Breast epithelium (tissue), 4 donors: Measurements from ENCODE around the gene PML. TPM values are rescaled to one million over a fixed set of nuclear protein-coding genes. Genes with fewer than 3 reads are reported as not detected.

ENCODE experiments used
- DNase-seq, 2 donors: peaks; one replicate each; pipeline ENCODE4 v3.0.0-alpha.2; 2019; ENCODE audit warnings: low spot score in 2 of 2
- H3K27ac ChIP-seq, 2 donors: fragments of 200-600 bp; sonication (generic) in 1 of 2; one replicate each; pipeline ENCODE4 v1.5.1; 2016 to 2019; ENCODE audit warnings: mild to moderate bottlenecking in 1 of 2
- H3K27me3 ChIP-seq, 2 donors: fragments of 200-600 bp; sonication (generic) in 1 of 2; one replicate each; pipeline versions ENCODE4 v1.5.1 to v1.6.0; 2017 to 2019; ENCODE audit warnings: control low read depth in 1 of 2, mild to moderate bottlenecking in 1 of 2
- H3K36me3 ChIP-seq: fragments of 200-600 bp; one replicate; pipeline ENCODE4 v1.5.1; 2019
- H3K4me1 ChIP-seq, 2 donors: fragments of 200-600 bp; sonication (generic); one replicate each; pipeline ENCODE4 v1.5.1; 2016 to 2019; ENCODE audit warnings: control low read depth in 1 of 2
- H3K4me3 ChIP-seq, 3 donors: fragments of 200-600 bp; sonication (generic); 1 replicate in 2 of 3; 2 replicates in 1 of 3; pipeline ENCODE4 v1.5.1; 2016 to 2019; ENCODE audit warnings: mild to moderate bottlenecking in 3 of 3, moderate library complexity in 2 of 3
- H3K9me3 ChIP-seq, 2 donors: fragments of 200-600 bp; sonication (generic) in 1 of 2; one replicate each; pipeline ENCODE4 v1.5.1; 2016 to 2019; ENCODE audit warnings: control low read depth in 1 of 2
- POLR2A ChIP-seq: fragments of 450-650 bp; IDR thresholded peaks from one replicate; pipeline ENCODE4 v1.6.1; 2016; ENCODE audit warnings: antibody characterized with exemption, mild to moderate bottlenecking, moderate library complexity
- POLR2AphosphoS5 ChIP-seq, 3 donors: sonication (generic); formaldehyde crosslinking; IDR thresholded peaks; one replicate each; pipeline ENCODE4 v1.6.1; 2017; ENCODE audit warnings: antibody characterized with exemption in 3 of 3
- intact Hi-C: fragments of 100-400 bp; cut with DNase I; formaldehyde crosslinking; loops from one replicate; pipeline ENCODE4 v1.15.1; 2023; ENCODE audit warnings: low total_unique reads
- total RNA-seq, 3 donors: library from RNA; depleted of rRNA; stranded (reverse); fragments of >200 nt; gene quantifications; one replicate each; pipeline ENCODE4 v1.1.0, GENCODE V29; 2016
- TF ChIP-seq, protein P1 (sequence below), 3 donors: fragments of 450-650 bp; IDR thresholded peaks; one replicate each; pipeline ENCODE4 v1.5.1; 2016 to 2017; ENCODE audit warnings: antibody characterized with exemption in 3 of 3, mild to moderate bottlenecking in 3 of 3, moderate library complexity in 3 of 3

Gene PML
- total RNA-seq, 3 donors from 2014 or later: 37.8 to 103 (median 49.8) TPM

DNA sequence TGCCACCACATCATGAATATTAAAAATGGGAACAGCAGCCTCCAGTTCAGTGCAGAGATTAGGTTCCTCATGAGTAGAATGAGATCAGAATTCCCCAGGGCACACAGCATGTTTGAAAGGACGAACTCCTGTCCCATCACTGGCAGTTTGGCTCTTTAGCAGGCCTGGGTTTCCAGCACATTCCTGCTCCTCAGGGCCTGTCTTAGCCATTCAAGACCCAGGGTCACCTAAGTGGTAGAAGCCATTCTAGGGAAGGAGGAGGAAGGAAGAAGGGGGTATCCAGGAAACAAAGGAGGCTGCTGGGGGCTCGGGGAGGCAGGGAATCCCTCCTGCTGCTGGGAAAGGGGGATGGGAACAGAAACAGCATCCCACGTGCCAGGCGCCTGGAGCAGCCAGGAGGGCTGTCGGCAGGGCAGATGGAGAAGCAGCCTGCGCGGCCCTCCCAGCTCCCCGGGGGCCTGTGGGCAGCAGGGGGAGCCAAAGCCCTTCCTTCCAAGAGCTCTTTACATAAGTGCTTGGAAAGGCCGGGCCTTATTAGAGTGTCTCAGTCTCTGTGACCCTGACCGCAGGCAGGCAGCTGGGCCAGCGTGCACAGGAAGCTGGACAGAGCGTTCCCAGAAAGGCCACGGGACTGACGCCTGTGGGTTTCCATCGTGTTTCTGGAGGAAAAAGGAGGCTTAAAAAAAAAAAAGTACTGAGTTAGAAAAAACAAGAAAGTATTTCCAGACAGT lies 43.5 kb upstream of the PML start:
- TF ChIP-seq, protein P1, sequence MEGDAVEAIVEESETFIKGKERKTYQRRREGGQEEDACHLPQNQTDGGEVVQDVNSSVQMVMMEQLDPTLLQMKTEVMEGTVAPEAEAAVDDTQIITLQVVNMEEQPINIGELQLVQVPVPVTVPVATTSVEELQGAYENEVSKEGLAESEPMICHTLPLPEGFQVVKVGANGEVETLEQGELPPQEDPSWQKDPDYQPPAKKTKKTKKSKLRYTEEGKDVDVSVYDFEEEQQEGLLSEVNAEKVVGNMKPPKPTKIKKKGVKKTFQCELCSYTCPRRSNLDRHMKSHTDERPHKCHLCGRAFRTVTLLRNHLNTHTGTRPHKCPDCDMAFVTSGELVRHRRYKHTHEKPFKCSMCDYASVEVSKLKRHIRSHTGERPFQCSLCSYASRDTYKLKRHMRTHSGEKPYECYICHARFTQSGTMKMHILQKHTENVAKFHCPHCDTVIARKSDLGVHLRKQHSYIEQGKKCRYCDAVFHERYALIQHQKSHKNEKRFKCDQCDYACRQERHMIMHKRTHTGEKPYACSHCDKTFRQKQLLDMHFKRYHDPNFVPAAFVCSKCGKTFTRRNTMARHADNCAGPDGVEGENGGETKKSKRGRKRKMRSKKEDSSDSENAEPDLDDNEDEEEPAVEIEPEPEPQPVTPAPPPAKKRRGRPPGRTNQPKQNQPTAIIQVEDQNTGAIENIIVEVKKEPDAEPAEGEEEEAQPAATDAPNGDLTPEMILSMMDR (IDR thresholded peaks at IDR 0.05): peak in 2 of 3 donors; percentile 51 to 59
- TF ChIP-seq POLR2AphosphoS5 (IDR thresholded peaks at IDR 0.05) (peak; percentile 72 to 83 (median 78)), POLR2A (no peak)
- intact Hi-C loops: no loop called here
- Histone ChIP-seq H3K4me1 (peaks cover 7 to 12% of the 10 kb centered on the region in 2 donors), H3K4me3 (no peak overlapping the region), H3K27ac (peak overlapping the region; percentile 91 to 99), H3K9me3 (no peaks in the 10 kb centered on the region), H3K36me3 (no peaks in the 10 kb centered on the region), H3K27me3 (no peaks in the 10 kb centered on the region)
- peak; percentile 63 to 90 for DNase-seq

DNA sequence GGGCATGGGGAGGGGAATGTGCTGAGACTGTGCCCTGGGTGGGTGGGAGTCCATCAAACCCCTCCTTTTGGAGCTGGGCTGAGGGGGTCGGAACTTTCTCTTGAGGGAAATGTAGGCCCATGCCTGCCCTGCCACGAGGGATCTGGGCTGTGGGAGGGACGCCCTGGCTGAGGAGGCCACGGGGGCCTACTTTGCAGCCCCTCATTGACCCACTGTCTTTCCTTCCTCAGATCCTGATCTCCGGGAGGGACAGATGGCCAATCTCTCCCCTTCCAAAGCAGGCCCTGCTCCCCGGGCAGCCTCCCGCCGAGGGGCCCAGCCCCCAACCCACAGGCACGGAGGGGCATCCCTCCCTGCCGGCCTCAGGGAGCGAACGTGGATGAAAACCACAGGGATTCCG lies 42.9 kb upstream of the PML start:
- Histone ChIP-seq H3K27ac (peak overlapping the region; percentile 91 to 99), H3K4me3 (no peak overlapping the region), H3K9me3 (no peaks in the 10 kb centered on the region), H3K4me1 (peaks cover 7 to 12% of the 10 kb centered on the region in 2 donors), H3K36me3 (no peaks in the 10 kb centered on the region), H3K27me3 (no peaks in the 10 kb centered on the region)
- intact Hi-C loops: no loop called here
- DNase-seq: no peak
- TF ChIP-seq, protein P1 (IDR thresholded peaks at IDR 0.05): no peak
- no peak for TF ChIP-seq POLR2A
- TF ChIP-seq POLR2AphosphoS5 (IDR thresholded peaks at IDR 0.05): no peak

DNA sequence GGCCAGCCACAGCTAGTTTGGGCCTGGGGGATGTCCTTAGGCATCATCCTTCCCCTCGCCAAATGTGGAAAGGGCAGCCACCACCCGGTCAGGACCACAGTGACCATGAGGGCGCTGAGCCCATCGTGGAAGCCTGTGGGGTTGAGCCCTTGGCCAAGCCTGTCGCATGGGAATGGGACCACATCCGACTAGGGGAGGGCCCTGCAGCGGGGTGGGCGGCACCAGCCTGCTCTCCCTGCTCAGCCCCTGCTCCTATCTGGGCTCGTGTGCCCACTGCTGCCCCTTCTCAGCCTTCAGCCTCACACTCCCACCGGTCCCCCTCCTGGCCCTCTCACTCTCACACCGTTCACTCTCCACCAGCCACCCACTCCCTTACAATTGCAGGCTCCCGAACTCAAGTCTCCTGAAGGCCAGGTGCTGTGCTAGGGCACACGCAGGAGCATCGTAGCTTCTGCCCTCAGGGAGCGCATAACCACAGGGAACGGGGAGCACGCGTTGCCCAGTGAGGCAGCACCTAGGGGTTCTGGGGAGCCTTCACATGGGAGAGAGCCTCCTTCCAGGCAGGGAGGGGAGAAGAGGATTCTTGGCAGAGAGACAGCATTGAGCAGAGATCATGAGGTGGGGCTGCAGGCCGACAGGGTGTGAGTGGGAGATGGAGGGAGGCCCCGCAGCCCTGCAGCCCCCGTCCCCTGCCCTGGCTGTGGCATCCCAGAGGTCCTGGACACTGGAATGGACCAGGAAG lies 42.2 kb upstream of the PML start:
- H3K4me1 ChIP-seq: peaks cover 11 to 12% of the 10 kb centered on the region in 2 donors
- DNase-seq: no peak
- intact Hi-C loops: no loop called here

DNA sequence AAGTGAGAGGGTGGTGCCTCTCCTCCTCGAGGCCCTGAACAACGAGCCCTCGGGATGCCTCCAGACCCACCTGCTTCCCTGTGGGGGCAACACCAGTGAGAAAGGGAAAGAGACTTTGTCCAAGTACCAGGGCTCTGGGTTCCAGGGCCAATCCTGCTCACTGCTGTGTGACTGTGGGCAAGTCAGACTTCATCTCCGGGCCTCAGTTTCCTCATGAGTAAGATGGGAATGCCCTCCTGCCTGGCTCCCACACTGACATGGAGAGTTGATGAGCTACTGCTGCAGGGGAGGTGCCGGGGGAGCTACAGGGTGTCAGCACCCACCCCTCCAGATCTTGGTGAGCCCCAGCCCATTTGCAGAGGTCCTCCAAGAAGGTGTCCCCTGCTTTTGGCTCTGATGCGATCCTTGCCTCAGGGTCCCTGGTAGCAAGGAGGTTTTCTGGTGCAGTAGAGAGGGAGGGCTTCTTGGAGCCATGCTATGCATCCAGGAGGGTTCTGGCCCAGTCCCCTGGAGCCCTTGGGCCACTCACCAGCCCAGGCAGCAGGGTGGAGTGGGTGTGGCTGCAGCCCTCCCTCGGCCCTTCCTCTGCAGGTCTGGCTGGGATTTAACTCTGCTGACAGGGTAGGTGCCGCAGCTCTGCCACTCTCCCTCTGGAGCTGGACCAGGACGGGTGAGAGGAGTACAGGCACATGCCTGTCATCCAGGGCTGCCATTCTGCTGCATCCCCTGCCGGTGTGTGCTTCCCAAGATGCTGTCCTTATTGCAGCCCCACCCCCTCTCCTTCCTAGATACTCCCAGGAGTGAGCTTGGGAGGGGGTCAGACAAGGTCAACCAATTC lies 41.4 kb upstream of the PML start:
- Histone ChIP-seq H3K27ac (peak overlapping the region; percentile 91 to 99), H3K9me3 (no peaks in the 10 kb centered on the region), H3K4me1 (peaks cover 11 to 12% of the 10 kb centered on the region in 2 donors), H3K27me3 (no peaks in the 10 kb centered on the region), H3K4me3 (no peak overlapping the region), H3K36me3 (no peaks in the 10 kb centered on the region)
- intact Hi-C loops: no loop called here
- no peak for DNase-seq
- TF ChIP-seq POLR2AphosphoS5 (IDR thresholded peaks at IDR 0.05) (no peak), POLR2A (no peak)
- TF ChIP-seq, protein P1 (IDR thresholded peaks at IDR 0.05): no peak

More for the DNA sequence above, 42.2 kb upstream of the PML start:
- Histone ChIP-seq H3K4me3 (no peak overlapping the region), H3K36me3 (no peaks in the 10 kb centered on the region), H3K27ac (peak overlapping the region; percentile 91 to 99), H3K27me3 (no peaks in the 10 kb centered on the region), H3K9me3 (no peaks in the 10 kb centered on the region)
- TF ChIP-seq POLR2AphosphoS5 (IDR thresholded peaks at IDR 0.05) (no peak), POLR2A (no peak)
- TF ChIP-seq, protein P1 (IDR thresholded peaks at IDR 0.05): no peak
